GM12878 (cell line): Measurements from ENCODE around the gene STAG1. TPM values are rescaled to one million over a fixed set of nuclear protein-coding genes. Genes with fewer than 3 reads are reported as not detected.
"Not testable (repeated sequence)": the region's sequence is repeated elsewhere in the genome, so short reads cannot be mapped to it uniquely, and the experiment has no call there.

ENCODE experiments used
- ATAC-seq: fragments of 200-7000 bp; cut with Tn5 transposase; 3 replicates; pipeline ENCODE4 v1.9.1; 2020; ENCODE audit warnings: mild to moderate bottlenecking, moderate library complexity
- BruUV-seq: library from RNA; stranded (reverse); fragments of 400-500 nt; replicated peaks from 2 replicates; lab custom pipeline; 2021; lab: Mats Ljungman, UMichigan
- CTCF ChIA-PET: fragments of 300-600 bp; sonication (Branson Sonifier 250); formaldehyde crosslinking; extraction: SDS; loops from one replicate; lab custom pipeline; 2021; ENCODE audit warnings: inconsistent platforms; lab: Yijun Ruan, JAX
- POLR2A ChIA-PET: fragments of 350-600 bp; formaldehyde crosslinking; extraction: SDS; loops from one replicate; lab custom pipeline; 2021; ENCODE audit warnings: inconsistent platforms; lab: Charles Lee
- RAD21 ChIA-PET: fragments of 300-600 bp; sonication (Branson Sonifier 250); formaldehyde crosslinking; loops from one replicate; lab custom pipeline; 2023; ENCODE audit warnings: antibody characterized with exemption; ENCODE audit not compliant: unreplicated experiment; lab: Charles Lee
- SMC1A ChIA-PET: fragments of 300-600 bp; sonication (Branson Sonifier 250); formaldehyde crosslinking; loops from one replicate; lab custom pipeline; 2023; ENCODE audit not compliant: unreplicated experiment, uncharacterized antibody; lab: Charles Lee
- DNase-seq: peaks from one replicate; pipeline ENCODE4 v3.0.0-alpha.2; 2011; ENCODE audit warnings: low read depth, low spot score
- FAIRE-seq: peaks from 3 replicates; lab custom pipeline; 2011; peaks lifted over from hg19 to GRCh38; lab: Jason Lieb, UNC
- H2AFZ ChIP-seq: 2 replicates; pipeline ENCODE4 v1.6.0; 2011; ENCODE audit warnings: low read depth, low read length, control low read depth; ENCODE audit not compliant: control insufficient read depth
- H3K27ac ChIP-seq: 2 replicates; pipeline ENCODE4 v1.5.1; 2011; ENCODE audit warnings: control low read depth; ENCODE audit not compliant: control insufficient read depth, insufficient read depth
- H3K27me3 ChIP-seq, 2 experiments: replicated peaks in 1 of 2; 2 replicates each; pipeline versions ENCODE4 v1.6.0 to v1.6.1; 2011; ENCODE audit warnings: low read length in 1 of 2; ENCODE audit not compliant: control insufficient read depth in 2 of 2, insufficient read depth in 2 of 2
- H3K36me3 ChIP-seq, 2 experiments: 2 replicates each; pipeline ENCODE4 v1.5.1; 2011; ENCODE audit warnings: low read length in 1 of 2; ENCODE audit not compliant: control insufficient read depth in 2 of 2, insufficient read depth in 2 of 2
- H3K4me1 ChIP-seq: 2 replicates; pipeline ENCODE4 v1.6.1; 2011; ENCODE audit warnings: mild to moderate bottlenecking, low read length, moderate library complexity, mixed read lengths; ENCODE audit not compliant: control insufficient read depth, insufficient read depth
- H3K4me2 ChIP-seq: 2 replicates; pipeline ENCODE4 v1.6.0; 2011; ENCODE audit warnings: control low read depth; ENCODE audit not compliant: control insufficient read depth, insufficient read depth
- H3K4me3 ChIP-seq: fragments of 200-600 bp; sonication (generic); 2 replicates; pipeline ENCODE4 v1.5.1; 2016
- H3K79me2 ChIP-seq: 2 replicates; pipeline ENCODE4 v1.6.0; 2011; ENCODE audit warnings: low read length; ENCODE audit not compliant: control insufficient read depth, insufficient read depth
- H3K9ac ChIP-seq: 2 replicates; pipeline ENCODE4 v1.8.0; 2011; ENCODE audit warnings: low read length, control low read depth, mixed read lengths; ENCODE audit not compliant: control insufficient read depth, insufficient read depth
- H3K9me3 ChIP-seq: replicated peaks from 3 replicates; pipeline ENCODE4 v1.5.1; 2011; ENCODE audit warnings: mild to moderate bottlenecking, low read length; ENCODE audit not compliant: control insufficient read depth, insufficient read depth
- H4K20me1 ChIP-seq: 2 replicates; pipeline ENCODE4 v1.6.0; 2011; ENCODE audit not compliant: control insufficient read depth, insufficient read depth
- ETV6 ChIP-seq, 2 experiments: fragments of 450-650 bp in 1 of 2; IDR thresholded peaks in 1 of 2; conservative IDR thresholded peaks in 1 of 2; 2 replicates each; pipeline ENCODE4 v1.6.1; 2014; ENCODE audit warnings: antibody characterized with exemption in 1 of 2, borderline replicate concordance in 1 of 2, low read depth in 1 of 2, mild to moderate bottlenecking in 1 of 2, moderate library complexity in 1 of 2
- NR2F1 ChIP-seq: fragments of 450-650 bp; conservative IDR thresholded peaks from 2 replicates; pipeline ENCODE4 v1.6.1; 2017; ENCODE audit warnings: mild to moderate bottlenecking
- ZNF384 ChIP-seq: IDR thresholded peaks from 2 replicates; pipeline ENCODE4 v1.6.1; 2012; ENCODE audit warnings: low read depth, mild to moderate bottlenecking, low read length, improper control_type of control experiment, borderline replicate concordance
- WGBS: methylation state at CpG from one replicate; pipeline ENCODE4 v1.1.6; 2016; ENCODE audit warnings: low lambda C conversion rate; ENCODE audit not compliant: insufficient replicate concordance, insufficient coverage; ENCODE audit errors: missing lambda C conversion rate; 5-methylcytosine and 5-hydroxymethylcytosine counted together
- in situ Hi-C: fragments of 300-500 bp; cut with MboI; formaldehyde crosslinking; loops from 9 replicates; pipeline ENCODE4 v1.14.3; 2018; ENCODE audit warnings: mixed read lengths
- intact Hi-C: fragments of 100-400 bp; cut with micrococcal nuclease; formaldehyde crosslinking; loops from one replicate; pipeline ENCODE4 v1.14.2; 2022; ENCODE audit not compliant: unreplicated experiment
- polyA plus RNA-seq, 11 experiments: library from polyadenylated mRNA; depleted of rRNA in 4 of 11; unstranded in 6 of 11; stranded (reverse) in 5 of 11; fragments of >200 nt; fragmentation: Nextera tagmentation in 4 of 11; fragmentation: Illumina TruSeq in 1 of 11; extraction: Ambion mirVana in 4 of 11; extraction: Trizol in 1 of 11; gene quantifications; 1 replicate in 1 of 11; 2 replicates in 10 of 11; pipeline versions ENCODE4 v1.2.1 to v1.2.3, GENCODE V29; 2011 to 2016; ENCODE audit warnings: inconsistent platforms in 2 of 11, missing spikeins in 2 of 11, low read depth in 1 of 11
- total RNA-seq, 4 experiments: library from RNA; depleted of rRNA in 3 of 4; stranded (reverse); fragments of >200 nt in 3 of 4; fragmentation: Illumina TruSeq in 1 of 4; extraction: Trizol in 1 of 4; gene quantifications; 2 replicates each; pipeline versions ENCODE4 v1.2.1 to v1.2.3, GENCODE V29; 2013 to 2021
- TF ChIP-seq, protein P1 (sequence below): fragments of 450-650 bp; formaldehyde crosslinking; IDR thresholded peaks from 2 replicates; pipeline ENCODE4 v1.4.0; 2020; ENCODE audit warnings: mild to moderate bottlenecking, moderate library complexity

STAG1 gene
- total and polyA plus RNA-seq, 10 of the 15 experiments (the other 5 are each of a cell fraction or from before 2014, with no cell fraction given) = 4.4 to 30.1 (median 20.2) TPM

DNA sequence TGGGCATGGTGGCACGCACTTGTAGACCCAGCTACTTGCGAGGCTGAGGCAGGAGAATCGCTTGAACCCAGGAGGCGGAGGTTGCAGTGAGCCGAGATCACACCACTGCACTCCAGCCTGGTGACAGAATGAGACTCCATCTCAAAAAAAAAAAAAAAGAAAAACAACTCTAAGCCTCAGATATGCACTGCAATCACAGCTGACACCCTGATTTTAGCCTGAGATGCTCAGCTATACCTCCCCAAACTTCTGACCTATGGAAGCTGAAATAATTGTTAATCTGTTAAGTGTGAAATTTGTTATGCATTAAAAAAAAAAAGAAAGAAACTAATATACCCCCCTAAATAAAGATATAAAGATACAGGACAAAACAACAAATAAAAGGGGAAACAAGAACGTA is 2.6 kb downstream of the STAG1 start:
- not testable (repeated sequence) for BruUV-seq, ATAC-seq, DNase-seq, H4K20me1 ChIP-seq, FAIRE-seq, H3K36me3 ChIP-seq, H3K27me3 ChIP-seq, H3K9me3 ChIP-seq
- Histone ChIP-seq H3K4me1 (peaks cover 19% of the 10 kb centered on the region), H3K27ac (peak overlapping the region; percentile 77), H3K79me2 (peaks cover 79% of the 10 kb centered on the region), H3K9ac (peak overlapping the region; percentile 79), H3K4me3 (peak overlapping the region; percentile 77), H2AFZ (peak overlapping the region; percentile 61), H3K4me2 (peak overlapping the region; percentile 92)
- in situ Hi-C loops = loop anchor here (5.0 kb wide), 3 partner anchors 362 to 677 kb away; no protein-coding TSS in a partner anchor
- WGBS = 82% methylated on average over 5 of the region's 6 CpGs
- intact Hi-C loops = loop anchor here (2.0 to 10.0 kb wide), 3 partner anchors 125 to 203 kb away; no protein-coding TSS in a partner anchor
- 0 out of 2 replicates have a peak, but pooled peaks have one; percentile 21 for TF ChIP-seq ZNF384
- SMC1A ChIA-PET = interaction anchor here (0.6 to 2.3 kb wide), 15 partner anchors 14 to 1049 kb away, joined by 3 to 15 read pairs (median 4); partner anchors contain the start of genes MSL2 and NCK1
- POLR2A ChIA-PET = interaction anchor here (0.6 to 1.2 kb wide), 6 partner anchors 112 to 553 kb away, joined by 3 to 5 read pairs (median 4); partner anchors contain the start of genes MSL2 and NCK1
- RAD21 ChIA-PET = interaction anchor here (0.6 to 2.4 kb wide), 13 partner anchors 14 to 675 kb away, joined by 3 to 24 read pairs (median 5); partner anchors contain the start of gene NCK1
- CTCF ChIA-PET = interaction anchor here (0.5 to 2.1 kb wide), 11 partner anchors 13 to 679 kb away, joined by 3 to 19 read pairs (median 3); partner anchors contain the start of gene PCCB

DNA sequence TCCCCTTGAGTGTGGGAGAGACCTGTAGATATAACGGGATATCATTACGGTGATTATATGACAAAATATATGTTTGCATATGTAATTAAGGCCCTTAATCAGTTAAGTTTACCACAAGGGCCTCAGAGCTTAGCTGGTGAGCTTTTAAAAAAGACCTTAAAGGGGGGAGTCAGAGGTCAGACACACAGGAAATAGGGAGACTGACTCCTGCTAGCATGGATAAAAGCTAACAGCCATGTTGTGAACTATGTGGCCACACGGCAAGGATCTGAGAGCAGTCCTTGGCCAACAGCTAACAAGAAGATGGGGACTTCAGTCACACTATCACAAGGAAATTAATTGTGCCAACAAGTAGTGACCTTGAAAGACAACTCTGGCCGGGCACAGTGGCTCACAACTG is 3.1 kb downstream of the STAG1 start:
- no peaks in the 10 kb centered on the region for H3K36me3 ChIP-seq
- peaks cover 84% of the 10 kb centered on the region for H3K79me2 ChIP-seq
- RAD21 ChIA-PET = interaction anchor here (0.6 to 2.4 kb wide), 12 partner anchors 13 to 674 kb away, joined by 3 to 24 read pairs (median 4); no protein-coding TSS in a partner anchor
- peak overlapping the region; percentile 15 for H2AFZ ChIP-seq
- H3K27me3 ChIP-seq = no peaks in the 10 kb centered on the region
- SMC1A ChIA-PET = interaction anchor here (0.9 to 2.3 kb wide), 15 partner anchors 14 to 671 kb away, joined by 3 to 15 read pairs (median 4); partner anchors contain the start of genes MSL2 and NCK1
- H3K9ac ChIP-seq = peak overlapping the region; percentile 39; the same call in 1 of the 2 replicates
- TF ChIP-seq NR2F1 (peak; percentile 39), ETV6 (conservative IDR thresholded peaks at IDR 0.05 in 1 of 2, IDR thresholded peaks at IDR 0.05 in 1 of 2; ENCODE audit: borderline replicate concordance in 1 of 2, low read depth in 1 of 2) (no peak)
- TF ChIP-seq, protein P1, sequence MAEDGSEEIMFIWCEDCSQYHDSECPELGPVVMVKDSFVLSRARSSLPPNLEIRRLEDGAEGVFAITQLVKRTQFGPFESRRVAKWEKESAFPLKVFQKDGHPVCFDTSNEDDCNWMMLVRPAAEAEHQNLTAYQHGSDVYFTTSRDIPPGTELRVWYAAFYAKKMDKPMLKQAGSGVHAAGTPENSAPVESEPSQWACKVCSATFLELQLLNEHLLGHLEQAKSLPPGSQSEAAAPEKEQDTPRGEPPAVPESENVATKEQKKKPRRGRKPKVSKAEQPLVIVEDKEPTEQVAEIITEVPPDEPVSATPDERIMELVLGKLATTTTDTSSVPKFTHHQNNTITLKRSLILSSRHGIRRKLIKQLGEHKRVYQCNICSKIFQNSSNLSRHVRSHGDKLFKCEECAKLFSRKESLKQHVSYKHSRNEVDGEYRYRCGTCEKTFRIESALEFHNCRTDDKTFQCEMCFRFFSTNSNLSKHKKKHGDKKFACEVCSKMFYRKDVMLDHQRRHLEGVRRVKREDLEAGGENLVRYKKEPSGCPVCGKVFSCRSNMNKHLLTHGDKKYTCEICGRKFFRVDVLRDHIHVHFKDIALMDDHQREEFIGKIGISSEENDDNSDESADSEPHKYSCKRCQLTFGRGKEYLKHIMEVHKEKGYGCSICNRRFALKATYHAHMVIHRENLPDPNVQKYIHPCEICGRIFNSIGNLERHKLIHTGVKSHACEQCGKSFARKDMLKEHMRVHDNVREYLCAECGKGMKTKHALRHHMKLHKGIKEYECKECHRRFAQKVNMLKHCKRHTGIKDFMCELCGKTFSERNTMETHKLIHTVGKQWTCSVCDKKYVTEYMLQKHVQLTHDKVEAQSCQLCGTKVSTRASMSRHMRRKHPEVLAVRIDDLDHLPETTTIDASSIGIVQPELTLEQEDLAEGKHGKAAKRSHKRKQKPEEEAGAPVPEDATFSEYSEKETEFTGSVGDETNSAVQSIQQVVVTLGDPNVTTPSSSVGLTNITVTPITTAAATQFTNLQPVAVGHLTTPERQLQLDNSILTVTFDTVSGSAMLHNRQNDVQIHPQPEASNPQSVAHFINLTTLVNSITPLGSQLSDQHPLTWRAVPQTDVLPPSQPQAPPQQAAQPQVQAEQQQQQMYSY (CRISPR knock-in tag) = no peak
- CTCF ChIA-PET = interaction anchor here (0.6 to 2.1 kb wide), 10 partner anchors 13 to 678 kb away, joined by 3 to 19 read pairs (median 4); partner anchors contain the start of gene PCCB
- no TSS peak for BruUV-seq
- intact Hi-C loops (loop anchor here (10.0 kb wide), 1 partner anchor 124 kb away; no protein-coding TSS in a partner anchor), in situ Hi-C loops (loop anchor here (5.0 kb wide), 1 partner anchor 562 kb away; no protein-coding TSS in a partner anchor)
- no peak for FAIRE-seq
- H3K9me3 ChIP-seq = peaks cover under 1% of the 10 kb centered on the region; the same call in 1 of the 3 replicates
- peaks cover 17% of the 10 kb centered on the region for H3K4me1 ChIP-seq
- H3K27ac ChIP-seq = peak overlapping the region; percentile 66
- H3K4me3 ChIP-seq = peak overlapping the region; percentile 77; the same call in 1 of the 2 replicates
- no peak for DNase-seq
- ATAC-seq = no peak
- no peaks in the 10 kb centered on the region for H4K20me1 ChIP-seq
- H3K4me2 ChIP-seq = peak overlapping the region; percentile 92
- POLR2A ChIA-PET = interaction anchor here (0.7 to 1.2 kb wide), 4 partner anchors 113 to 553 kb away, joined by 3 to 5 read pairs (median 4); partner anchors contain the start of genes MSL2 and NCK1
- WGBS = 72% methylated on average over 4 of the region's 4 CpGs
